A549 (cell line): ENCODE results near the gene BCCIP. TPM values are rescaled to one million over a fixed set of nuclear protein-coding genes. Genes with fewer than 3 reads are reported as not detected.

Experiments used
- ATAC-seq, 2 experiments: fragments of 200-7000 bp in 1 of 2; fragments of >200 bp in 1 of 2; cut with Nextera tagmentation in 1 of 2; cut with Tn5 transposase in 1 of 2; 3 replicates each; pipeline versions ENCODE4 v1.8.0 to v1.9.1; 2018 to 2020; ENCODE audit warnings: mild to moderate bottlenecking in 1 of 2, moderate library complexity in 1 of 2
- CTCF ChIA-PET: fragments of 300-600 bp; sonication (Branson Sonifier 250); formaldehyde crosslinking; extraction: SDS; loops from one replicate; lab custom pipeline; 2021; ENCODE audit warnings: antibody characterized with exemption, inconsistent platforms; lab: Yijun Ruan, JAX
- POLR2A ChIA-PET: fragments of 350-600 bp; formaldehyde crosslinking; extraction: SDS; loops from one replicate; lab custom pipeline; 2021; ENCODE audit warnings: antibody characterized with exemption, inconsistent platforms; lab: Yijun Ruan, JAX
- DNase-seq, 2 experiments: peaks; one replicate each; pipeline versions ENCODE4 v3.0.0 to v3.0.0-alpha.2; 2011 to 2016; ENCODE audit warnings: low read depth in 1 of 2, low spot score in 1 of 2
- FAIRE-seq: peaks from 2 replicates; lab custom pipeline; 2011; peaks lifted over from hg19 to GRCh38; lab: Jason Lieb, UNC
- H3K27ac ChIP-seq, 2 experiments: fragments of >200 bp; sonication (Bioruptor Twin); formaldehyde crosslinking; 3 replicates each; pipeline ENCODE4 v1.5.1; 2016 to 2017
- H3K4me1 ChIP-seq: fragments of >200 bp; sonication (Bioruptor Twin); formaldehyde crosslinking; 3 replicates; pipeline ENCODE4 v1.6.1; 2016
- H3K4me2 ChIP-seq: fragments of >200 bp; sonication (Bioruptor Twin); formaldehyde crosslinking; 3 replicates; pipeline ENCODE4 v1.6.1; 2016
- H3K4me3 ChIP-seq: fragments of >200 bp; sonication (Bioruptor Twin); formaldehyde crosslinking; 3 replicates; pipeline ENCODE4 v1.5.1; 2016
- H3K9me3 ChIP-seq: fragments of >200 bp; sonication (Bioruptor Twin); formaldehyde crosslinking; 3 replicates; pipeline ENCODE4 v1.6.1; 2016
- BHLHE40 ChIP-seq: IDR thresholded peaks from 2 replicates; pipeline ENCODE4 v1.6.1; 2012; ENCODE audit warnings: low read depth, low read length, inconsistent platforms
- EP300 ChIP-seq, 2 experiments: fragments of >200 bp; sonication (Bioruptor Twin); formaldehyde crosslinking; IDR thresholded peaks; 2 replicates in 1 of 2; 3 replicates in 1 of 2; pipeline ENCODE4 v1.6.1; 2016 to 2017
- FOXS1 ChIP-seq: fragments of 250-450 bp; sonication (Bioruptor Pico); IDR thresholded peaks from 2 replicates; pipeline ENCODE4 v1.5.0; 2020; ENCODE audit warnings: mild to moderate bottlenecking, moderate library complexity
- HOXB5 ChIP-seq: fragments of 250-450 bp; sonication (Bioruptor Pico); IDR thresholded peaks from 2 replicates; pipeline ENCODE4 v1.5.0; 2020; ENCODE audit warnings: mild to moderate bottlenecking, moderate library complexity
- MAZ ChIP-seq: fragments of 150-350 bp; IDR thresholded peaks from 2 replicates; pipeline ENCODE4 v1.6.1; 2014; ENCODE audit warnings: antibody characterized with exemption, low read depth, low read length, borderline replicate concordance
- NFE2L2 ChIP-seq: fragments of 150-350 bp; conservative IDR thresholded peaks from 2 replicates; pipeline ENCODE4 v1.6.1; 2014; ENCODE audit warnings: low read length
- PHF8 ChIP-seq: fragments of 200-600 bp; sonication (generic); IDR thresholded peaks from 2 replicates; pipeline ENCODE4 v1.6.1; 2016; ENCODE audit warnings: low read depth, mild to moderate bottlenecking, antibody characterized with exemption, moderate library complexity, borderline replicate concordance
- POLR2A ChIP-seq: IDR thresholded peaks from 2 replicates; pipeline ENCODE4 v1.6.1; 2012; ENCODE audit warnings: mild to moderate bottlenecking, low read length
- RAD21 ChIP-seq, 2 experiments: fragments of >200 bp in 1 of 2; sonication (Bioruptor Twin) in 1 of 2; formaldehyde crosslinking in 1 of 2; IDR thresholded peaks in 1 of 2; conservative IDR thresholded peaks in 1 of 2; 2 replicates in 1 of 2; 3 replicates in 1 of 2; pipeline ENCODE4 v1.6.1; 2012 to 2018; ENCODE audit warnings: inconsistent platforms in 1 of 2
- SREBF2 ChIP-seq: fragments of 450-650 bp; IDR thresholded peaks from 2 replicates; pipeline ENCODE4 v1.6.1; 2014; ENCODE audit warnings: mild to moderate bottlenecking, moderate library complexity
- TFCP2L1 ChIP-seq: fragments of 250-450 bp; sonication (Bioruptor Pico); IDR thresholded peaks from 2 replicates; pipeline ENCODE4 v1.5.0; 2021; ENCODE audit warnings: mild to moderate bottlenecking
- ZFP36 ChIP-seq: fragments of 450-650 bp; IDR thresholded peaks from 2 replicates; pipeline ENCODE4 v1.6.1; 2014; ENCODE audit warnings: borderline replicate concordance; ENCODE audit not compliant: partially characterized antibody
- ZNF302 ChIP-seq: fragments of 250-450 bp; sonication (Bioruptor Pico); IDR thresholded peaks from 2 replicates; pipeline ENCODE4 v1.9.0; 2021; ENCODE audit warnings: inconsistent platforms, mild to moderate bottlenecking, moderate library complexity
- WGBS: methylation state at CpG from one replicate; pipeline ENCODE4 v1.1.6; 2017; ENCODE audit errors: missing lambda C conversion rate; 5-methylcytosine and 5-hydroxymethylcytosine counted together
- polyA plus RNA-seq, 4 experiments: library from polyadenylated mRNA; depleted of rRNA in 3 of 4; stranded (reverse); fragments of >200 nt; fragmentation: RNase III in 1 of 4; extraction: RNeasy Plus Mini Kit Qiagen cat#74134 plus additional on column Dnase treatment in 1 of 4; gene quantifications; 2 replicates in 3 of 4; 3 replicates in 1 of 4; pipeline ENCODE4 v1.2.3, GENCODE V29; 2011 to 2017
- TF ChIP-seq, protein P1 (sequence below): IDR thresholded peaks from 2 replicates; pipeline ENCODE4 v1.6.1; 2012; ENCODE audit warnings: low read depth, borderline replicate concordance
- TF ChIP-seq, protein P2 (sequence below): IDR thresholded peaks from 2 replicates; pipeline ENCODE4 v1.6.1; 2012
- TF ChIP-seq, protein P3 (sequence below): fragments of >200 bp; sonication (Bioruptor Twin); formaldehyde crosslinking; IDR thresholded peaks from 3 replicates; pipeline ENCODE4 v1.5.1; 2016
- TF ChIP-seq, protein P4 (sequence below): fragments of >200 bp; sonication (Bioruptor Twin); formaldehyde crosslinking; IDR thresholded peaks from 3 replicates; pipeline ENCODE4 v1.6.1; 2016
- TF ChIP-seq, protein P5 (sequence below): fragments of 200-600 bp; sonication (generic); IDR thresholded peaks from 2 replicates; pipeline ENCODE4 v1.6.1; 2016; ENCODE audit warnings: antibody characterized with exemption, mild to moderate bottlenecking, moderate library complexity

Gene BCCIP
- polyA plus RNA-seq, 2 of the 4 experiments (the other 2 are of a cell fraction): 130 to 140 TPM

DNA sequence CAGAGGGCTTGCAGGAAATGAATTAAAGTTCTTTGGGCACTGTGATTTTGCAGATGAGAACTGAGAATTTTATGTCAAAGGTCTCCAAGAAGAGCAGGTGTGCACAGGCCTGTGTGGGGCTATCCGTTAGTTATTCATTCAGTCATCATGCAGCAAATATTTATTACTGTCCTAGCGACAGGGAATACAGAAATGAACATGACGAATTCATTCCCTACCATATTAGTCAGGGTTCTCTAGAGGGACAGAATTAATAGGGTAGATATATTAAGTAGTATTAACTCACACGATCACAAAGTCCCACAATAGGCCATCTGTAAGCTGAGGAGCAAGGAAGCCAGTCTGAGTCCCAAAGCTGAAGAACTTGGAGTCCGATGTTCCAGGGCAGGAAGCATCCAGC, 44.8 kb upstream of the BCCIP start:
- H3K4me2 ChIP-seq: no peak overlapping the region
- H3K9me3 ChIP-seq: no peaks in the 10 kb centered on the region
- 45% methylated on average over 5 of the region's 5 CpGs for WGBS
- H3K4me3 ChIP-seq: no peak overlapping the region
- no peak for DNase-seq
- ATAC-seq: no peak
- H3K4me1 ChIP-seq: no peaks in the 10 kb centered on the region
- no peak for TF ChIP-seq POLR2A
- TF ChIP-seq, protein P1, sequence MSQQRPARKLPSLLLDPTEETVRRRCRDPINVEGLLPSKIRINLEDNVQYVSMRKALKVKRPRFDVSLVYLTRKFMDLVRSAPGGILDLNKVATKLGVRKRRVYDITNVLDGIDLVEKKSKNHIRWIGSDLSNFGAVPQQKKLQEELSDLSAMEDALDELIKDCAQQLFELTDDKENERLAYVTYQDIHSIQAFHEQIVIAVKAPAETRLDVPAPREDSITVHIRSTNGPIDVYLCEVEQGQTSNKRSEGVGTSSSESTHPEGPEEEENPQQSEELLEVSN: no peak
- TF ChIP-seq, protein P2, sequence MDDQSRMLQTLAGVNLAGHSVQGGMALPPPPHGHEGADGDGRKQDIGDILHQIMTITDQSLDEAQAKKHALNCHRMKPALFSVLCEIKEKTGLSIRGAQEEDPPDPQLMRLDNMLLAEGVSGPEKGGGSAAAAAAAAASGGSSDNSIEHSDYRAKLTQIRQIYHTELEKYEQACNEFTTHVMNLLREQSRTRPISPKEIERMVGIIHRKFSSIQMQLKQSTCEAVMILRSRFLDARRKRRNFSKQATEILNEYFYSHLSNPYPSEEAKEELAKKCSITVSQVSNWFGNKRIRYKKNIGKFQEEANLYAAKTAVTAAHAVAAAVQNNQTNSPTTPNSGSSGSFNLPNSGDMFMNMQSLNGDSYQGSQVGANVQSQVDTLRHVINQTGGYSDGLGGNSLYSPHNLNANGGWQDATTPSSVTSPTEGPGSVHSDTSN: no peak
- TF ChIP-seq TFCP2L1: no peak
- TF ChIP-seq NFE2L2: no peak
- no peak for TF ChIP-seq ZNF302 (CRISPR knock-in tag)
- no peak for TF ChIP-seq MAZ
- no peak for TF ChIP-seq EP300 (IDR thresholded peaks at IDR 0.05)
- no peak for TF ChIP-seq RAD21 (conservative IDR thresholded peaks at IDR 0.05 in 1 of 2, IDR thresholded peaks at IDR 0.05 in 1 of 2)
- TF ChIP-seq BHLHE40: no peak
- TF ChIP-seq, protein P3, sequence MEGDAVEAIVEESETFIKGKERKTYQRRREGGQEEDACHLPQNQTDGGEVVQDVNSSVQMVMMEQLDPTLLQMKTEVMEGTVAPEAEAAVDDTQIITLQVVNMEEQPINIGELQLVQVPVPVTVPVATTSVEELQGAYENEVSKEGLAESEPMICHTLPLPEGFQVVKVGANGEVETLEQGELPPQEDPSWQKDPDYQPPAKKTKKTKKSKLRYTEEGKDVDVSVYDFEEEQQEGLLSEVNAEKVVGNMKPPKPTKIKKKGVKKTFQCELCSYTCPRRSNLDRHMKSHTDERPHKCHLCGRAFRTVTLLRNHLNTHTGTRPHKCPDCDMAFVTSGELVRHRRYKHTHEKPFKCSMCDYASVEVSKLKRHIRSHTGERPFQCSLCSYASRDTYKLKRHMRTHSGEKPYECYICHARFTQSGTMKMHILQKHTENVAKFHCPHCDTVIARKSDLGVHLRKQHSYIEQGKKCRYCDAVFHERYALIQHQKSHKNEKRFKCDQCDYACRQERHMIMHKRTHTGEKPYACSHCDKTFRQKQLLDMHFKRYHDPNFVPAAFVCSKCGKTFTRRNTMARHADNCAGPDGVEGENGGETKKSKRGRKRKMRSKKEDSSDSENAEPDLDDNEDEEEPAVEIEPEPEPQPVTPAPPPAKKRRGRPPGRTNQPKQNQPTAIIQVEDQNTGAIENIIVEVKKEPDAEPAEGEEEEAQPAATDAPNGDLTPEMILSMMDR: no peak
- TF ChIP-seq, protein P4, sequence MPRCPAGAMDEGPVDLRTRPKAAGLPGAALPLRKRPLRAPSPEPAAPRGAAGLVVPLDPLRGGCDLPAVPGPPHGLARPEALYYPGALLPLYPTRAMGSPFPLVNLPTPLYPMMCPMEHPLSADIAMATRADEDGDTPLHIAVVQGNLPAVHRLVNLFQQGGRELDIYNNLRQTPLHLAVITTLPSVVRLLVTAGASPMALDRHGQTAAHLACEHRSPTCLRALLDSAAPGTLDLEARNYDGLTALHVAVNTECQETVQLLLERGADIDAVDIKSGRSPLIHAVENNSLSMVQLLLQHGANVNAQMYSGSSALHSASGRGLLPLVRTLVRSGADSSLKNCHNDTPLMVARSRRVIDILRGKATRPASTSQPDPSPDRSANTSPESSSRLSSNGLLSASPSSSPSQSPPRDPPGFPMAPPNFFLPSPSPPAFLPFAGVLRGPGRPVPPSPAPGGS: no peak
- no peak for TF ChIP-seq ZFP36
- TF ChIP-seq, protein P5, sequence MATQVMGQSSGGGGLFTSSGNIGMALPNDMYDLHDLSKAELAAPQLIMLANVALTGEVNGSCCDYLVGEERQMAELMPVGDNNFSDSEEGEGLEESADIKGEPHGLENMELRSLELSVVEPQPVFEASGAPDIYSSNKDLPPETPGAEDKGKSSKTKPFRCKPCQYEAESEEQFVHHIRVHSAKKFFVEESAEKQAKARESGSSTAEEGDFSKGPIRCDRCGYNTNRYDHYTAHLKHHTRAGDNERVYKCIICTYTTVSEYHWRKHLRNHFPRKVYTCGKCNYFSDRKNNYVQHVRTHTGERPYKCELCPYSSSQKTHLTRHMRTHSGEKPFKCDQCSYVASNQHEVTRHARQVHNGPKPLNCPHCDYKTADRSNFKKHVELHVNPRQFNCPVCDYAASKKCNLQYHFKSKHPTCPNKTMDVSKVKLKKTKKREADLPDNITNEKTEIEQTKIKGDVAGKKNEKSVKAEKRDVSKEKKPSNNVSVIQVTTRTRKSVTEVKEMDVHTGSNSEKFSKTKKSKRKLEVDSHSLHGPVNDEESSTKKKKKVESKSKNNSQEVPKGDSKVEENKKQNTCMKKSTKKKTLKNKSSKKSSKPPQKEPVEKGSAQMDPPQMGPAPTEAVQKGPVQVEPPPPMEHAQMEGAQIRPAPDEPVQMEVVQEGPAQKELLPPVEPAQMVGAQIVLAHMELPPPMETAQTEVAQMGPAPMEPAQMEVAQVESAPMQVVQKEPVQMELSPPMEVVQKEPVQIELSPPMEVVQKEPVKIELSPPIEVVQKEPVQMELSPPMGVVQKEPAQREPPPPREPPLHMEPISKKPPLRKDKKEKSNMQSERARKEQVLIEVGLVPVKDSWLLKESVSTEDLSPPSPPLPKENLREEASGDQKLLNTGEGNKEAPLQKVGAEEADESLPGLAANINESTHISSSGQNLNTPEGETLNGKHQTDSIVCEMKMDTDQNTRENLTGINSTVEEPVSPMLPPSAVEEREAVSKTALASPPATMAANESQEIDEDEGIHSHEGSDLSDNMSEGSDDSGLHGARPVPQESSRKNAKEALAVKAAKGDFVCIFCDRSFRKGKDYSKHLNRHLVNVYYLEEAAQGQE: no peak
- no peak for TF ChIP-seq FOXS1 (CRISPR knock-in tag)
- no peak overlapping the region for H3K27ac ChIP-seq
- POLR2A ChIA-PET: no interaction called here
- FAIRE-seq: no peak
- CTCF ChIA-PET: no interaction called here

DNA sequence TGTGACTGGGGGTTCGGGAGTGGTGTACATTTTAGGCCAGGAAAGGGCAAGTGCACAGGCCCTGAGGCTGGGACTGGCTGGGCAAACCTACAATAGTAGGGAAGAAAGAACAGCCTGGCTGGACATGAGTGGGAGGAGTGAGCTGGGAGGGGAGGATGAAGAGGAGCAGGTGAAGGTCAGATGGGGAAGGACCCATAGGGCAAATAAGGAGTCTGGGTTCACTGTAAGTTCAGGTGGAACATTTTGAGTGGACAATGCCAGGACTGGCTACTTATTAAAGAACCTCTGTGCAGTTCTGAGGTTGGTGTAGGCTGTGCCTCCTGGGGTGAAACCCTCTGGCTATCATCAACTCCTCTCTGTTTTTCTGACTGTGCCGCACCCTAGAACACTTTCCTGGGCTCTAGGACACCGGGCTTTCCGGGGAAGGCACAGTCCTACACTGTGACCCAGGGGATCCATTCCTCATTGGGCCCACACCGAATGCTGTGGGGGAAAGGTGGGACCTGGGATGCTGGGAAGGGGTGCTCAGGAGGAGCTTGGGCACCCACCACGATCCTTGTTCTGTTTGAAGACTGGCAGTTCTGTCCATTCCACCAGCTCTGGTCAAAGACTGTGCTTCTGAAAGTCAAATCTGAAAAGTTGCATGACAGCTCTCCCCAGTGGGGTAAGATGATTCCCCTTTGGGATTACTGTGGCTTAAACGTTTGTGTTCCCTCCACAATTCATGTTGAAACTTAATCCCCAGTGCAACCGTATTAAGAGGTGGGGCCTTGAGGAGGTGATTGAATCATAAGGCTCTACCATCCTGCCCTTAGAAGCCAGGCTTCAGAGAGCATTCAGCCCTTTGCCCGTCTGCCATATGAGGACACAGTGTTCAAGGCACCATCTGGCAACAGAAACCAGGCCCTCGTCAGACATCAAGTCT, 43.7 kb upstream of the BCCIP start:
- H3K4me3 ChIP-seq: no peak overlapping the region
- no peak for TF ChIP-seq HOXB5 (CRISPR knock-in tag)
- TF ChIP-seq SREBF2: no peak
- TF ChIP-seq BHLHE40: no peak
- no peak for TF ChIP-seq RAD21 (conservative IDR thresholded peaks at IDR 0.05 in 1 of 2, IDR thresholded peaks at IDR 0.05 in 1 of 2)
- no peak for TF ChIP-seq PHF8
- ATAC-seq: no peak
- no peaks in the 10 kb centered on the region for H3K9me3 ChIP-seq
- no peak for FAIRE-seq
- H3K4me1 ChIP-seq: no peaks in the 10 kb centered on the region
- ChIA-PET CTCF (interaction anchor here (1.1 kb wide), 1 partner anchor 9 kb away, joined by 3 read pairs; no protein-coding TSS in a partner anchor), POLR2A (no interaction called here)
- H3K4me2 ChIP-seq: no peak overlapping the region
- H3K27ac ChIP-seq: no peak overlapping the region
- WGBS: 51% methylated on average over 10 of the region's 10 CpGs
- DNase-seq: no peak
